ENCODE data around the gene RGS3.
A peak's percentile ranks its signal among the peaks of the same experiment; 100 is the strongest.

Gene RGS3

DNA sequence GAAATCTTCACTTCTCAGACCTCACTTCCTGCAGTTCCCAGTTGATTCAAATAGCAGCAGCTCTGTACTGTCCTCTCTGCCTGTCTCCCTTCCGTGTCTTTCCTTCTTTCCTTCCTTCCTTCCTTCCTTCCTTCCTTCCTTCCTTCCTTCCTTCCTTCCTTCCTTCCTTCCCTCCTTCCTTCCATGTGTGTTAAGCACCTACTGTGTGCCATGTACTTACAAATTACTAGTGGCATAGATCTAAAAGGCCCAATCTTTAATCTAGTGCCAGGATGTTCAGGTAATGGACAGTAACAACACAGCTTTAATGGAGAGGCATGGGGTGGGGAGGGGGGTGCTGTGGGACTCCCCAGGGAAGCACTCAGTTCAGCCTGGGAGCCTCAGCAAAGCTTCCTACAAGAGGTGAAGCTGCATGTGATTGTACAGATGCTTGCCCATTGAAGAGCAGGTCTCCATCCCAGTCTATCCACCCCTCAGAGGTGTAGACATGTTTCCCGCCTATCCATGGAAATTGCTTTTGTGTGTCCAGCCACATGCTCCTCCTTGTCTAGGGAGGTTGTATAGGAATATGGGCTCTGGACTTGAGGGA lies 106.0 kb downstream of the RGS3 start:
- no peak for DNase-seq (ENCODE audit: low read depth in 4 of 4, low spot score in 1 of 4)

DNA sequence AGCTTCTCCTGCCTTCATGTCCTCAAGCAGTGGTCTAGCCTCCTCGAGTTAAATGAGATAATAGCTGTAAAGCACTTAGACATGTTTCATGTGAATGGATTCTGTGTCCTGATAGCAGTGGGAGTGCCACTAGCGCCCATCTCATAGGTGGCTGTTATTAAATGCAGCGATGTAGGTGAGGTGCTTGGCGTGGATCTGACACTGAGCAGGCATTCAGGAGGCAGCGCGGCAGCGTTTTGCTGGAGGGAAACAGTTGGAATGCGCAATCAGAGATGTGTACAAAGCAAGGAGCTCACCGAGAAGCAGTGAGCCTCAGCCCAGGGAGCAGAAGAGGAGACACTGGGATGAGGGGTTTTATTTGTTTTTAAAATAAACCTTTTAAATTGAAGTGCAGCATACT lies 106.6 kb downstream of the RGS3 start:
- no peak for DNase-seq (ENCODE audit: low read depth in 4 of 4, low spot score in 1 of 4)

- DNase-seq (ENCODE audit: low read depth in 4 of 4, low spot score in 1 of 4): no peak
These were observed 107.5 kb downstream of the RGS3 start for GRCh38 chr9:113570749-113571711.

DNA sequence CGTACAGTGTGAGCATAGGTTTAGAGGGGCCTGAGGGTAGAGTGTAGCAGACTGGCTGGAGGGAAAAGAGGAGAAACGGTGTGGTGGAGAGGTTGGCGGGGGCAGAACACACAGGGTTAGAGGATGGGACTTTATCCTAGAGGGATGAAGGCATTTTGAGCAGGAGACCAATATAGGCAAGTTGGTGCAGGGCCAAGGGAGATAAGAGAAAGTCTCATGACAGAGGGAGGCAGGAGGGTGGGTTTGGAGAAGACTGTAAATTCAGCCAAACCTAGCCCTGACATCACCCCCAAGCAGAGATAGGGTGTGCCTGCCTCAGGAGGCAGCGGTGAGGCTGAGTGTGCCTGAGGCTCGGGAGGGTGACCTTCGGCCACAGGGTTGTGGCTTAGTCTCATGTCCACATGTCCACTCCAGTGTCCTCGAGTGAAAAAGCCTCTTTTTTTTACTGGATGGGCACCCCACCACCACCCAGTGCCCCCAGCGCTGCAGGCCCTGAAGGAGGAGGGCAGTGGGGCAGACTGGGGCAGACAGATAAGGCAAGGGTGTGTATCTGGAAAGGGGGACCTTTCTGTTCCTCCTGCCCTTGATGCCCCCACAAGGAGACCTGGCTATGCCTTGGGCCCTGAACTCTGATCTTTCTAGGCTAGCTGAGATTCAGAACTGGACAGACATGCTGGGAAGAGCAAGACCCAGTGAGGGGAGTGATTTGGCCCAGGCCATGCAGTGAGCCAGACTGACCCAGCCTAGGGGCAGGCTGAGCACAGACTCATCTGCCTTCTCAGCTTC lies 108.7 kb downstream of the RGS3 start:
- DNase-seq (ENCODE audit: low read depth in 4 of 4, low spot score in 1 of 4): no peak

DNA sequence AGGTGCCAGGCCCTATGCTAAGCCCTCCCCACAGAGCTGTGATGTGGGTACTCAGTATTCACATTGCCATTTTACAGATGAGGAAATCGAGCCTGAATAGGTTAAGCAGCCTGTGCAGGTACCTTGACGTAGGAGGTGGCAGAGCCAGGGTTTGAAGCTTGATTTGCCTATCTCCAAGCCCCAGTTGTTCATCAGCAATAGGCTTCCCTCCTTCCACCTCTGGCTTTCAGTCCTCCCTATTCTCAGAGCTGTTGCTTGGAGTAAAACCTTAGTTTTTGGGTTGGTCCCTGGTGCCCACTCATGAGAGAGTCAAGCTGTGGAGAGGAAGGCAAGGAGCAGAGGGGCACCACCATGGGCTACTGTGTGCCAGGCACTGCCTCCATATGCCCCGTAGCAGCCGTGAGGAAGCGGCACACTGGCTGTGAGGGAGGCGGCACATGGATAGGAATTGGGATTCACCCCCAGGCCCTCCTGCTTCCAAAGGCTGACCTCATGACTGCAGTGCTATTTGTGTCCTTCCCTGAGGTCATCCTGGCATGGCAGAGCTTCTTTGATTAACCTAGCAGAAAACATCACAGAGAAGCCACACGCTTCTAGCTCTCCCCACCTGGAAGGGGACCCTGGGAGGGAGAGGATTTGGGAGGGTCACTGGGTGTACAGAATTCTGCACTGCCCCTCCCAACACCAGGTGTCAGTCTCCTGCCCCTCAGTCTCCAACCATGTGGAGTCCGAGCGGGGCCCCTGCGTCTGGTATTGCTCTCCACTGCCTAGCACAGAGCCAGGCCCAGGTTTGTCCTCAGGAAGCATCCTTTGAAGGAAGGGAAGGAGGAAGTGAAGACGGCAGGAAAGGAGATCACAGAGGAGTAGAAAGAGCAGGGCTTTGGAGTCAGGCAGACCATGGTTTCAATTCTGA lies 109.8 kb downstream of the RGS3 start:
- no peak for DNase-seq (ENCODE audit: low read depth in 4 of 4, low spot score in 1 of 4)

DNA sequence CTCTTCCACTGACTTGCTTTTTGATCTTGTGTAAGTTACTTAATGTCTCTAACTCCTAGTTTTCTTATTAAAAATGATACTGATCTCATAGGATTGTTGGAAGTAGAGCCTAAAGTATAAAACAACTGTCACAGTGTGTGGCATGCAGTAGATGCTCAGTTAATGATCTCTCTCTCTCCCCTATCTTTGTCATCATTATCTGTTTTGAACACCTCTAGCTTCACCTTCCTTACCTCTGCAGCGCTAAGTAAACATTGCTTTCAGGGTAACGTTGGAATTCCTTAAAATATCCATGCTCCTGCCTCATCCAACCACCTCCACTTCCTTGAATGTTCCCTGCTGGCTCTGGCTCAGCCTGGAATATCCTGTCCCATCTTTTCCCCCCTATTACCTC lies 110.4 kb downstream of the RGS3 start:
- no peak for DNase-seq (ENCODE audit: low read depth in 4 of 4, low spot score in 1 of 4)

DNA sequence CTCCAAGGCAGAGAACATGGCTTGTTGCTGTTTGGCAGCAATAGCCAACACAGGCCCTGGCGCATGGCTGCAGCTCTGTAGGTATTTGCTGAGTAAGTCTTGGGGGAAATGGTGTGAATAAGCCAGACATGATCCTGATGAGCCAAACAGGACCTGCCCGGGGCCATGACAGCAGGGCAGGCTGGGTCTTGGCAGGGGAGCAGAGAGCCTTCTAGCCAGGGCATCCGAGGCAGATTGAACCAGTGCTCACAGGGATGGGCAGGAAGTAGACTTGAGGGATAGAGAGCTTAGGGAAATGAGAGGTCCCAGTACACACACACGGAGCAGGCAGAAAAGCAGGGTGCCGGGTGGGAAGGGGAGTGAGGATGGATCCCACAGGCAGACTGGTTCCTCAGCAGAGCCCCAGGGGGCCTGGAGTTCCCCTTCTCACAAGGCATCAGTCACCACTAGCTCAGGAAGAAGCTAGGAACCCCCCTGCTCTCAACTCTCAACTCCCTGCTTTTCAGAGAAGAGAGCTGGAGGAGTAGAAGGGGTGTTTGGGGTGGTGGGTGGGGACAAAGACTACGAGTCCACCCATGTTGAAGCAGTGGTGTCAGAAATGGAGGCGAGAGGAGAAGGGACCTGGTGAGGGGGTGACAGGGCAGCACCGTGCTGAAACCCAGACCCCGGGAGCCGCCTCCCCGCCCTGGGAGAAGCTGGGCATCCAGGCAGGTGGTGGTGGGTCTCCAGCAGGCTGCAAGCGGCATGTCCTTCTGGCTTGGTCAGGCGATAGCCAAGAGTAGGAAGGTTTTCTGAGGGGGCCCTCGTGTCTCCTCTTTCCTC lies 111.1 kb downstream of the RGS3 start:
- no peak for DNase-seq (ENCODE audit: low read depth in 4 of 4, low spot score in 1 of 4)

GRCh38 chr9:113577525-113578261 lies 114.2 kb downstream of the RGS3 start:
- DNase-seq (ENCODE audit: low read depth in 4 of 4, low spot score in 1 of 4): no peak

DNA sequence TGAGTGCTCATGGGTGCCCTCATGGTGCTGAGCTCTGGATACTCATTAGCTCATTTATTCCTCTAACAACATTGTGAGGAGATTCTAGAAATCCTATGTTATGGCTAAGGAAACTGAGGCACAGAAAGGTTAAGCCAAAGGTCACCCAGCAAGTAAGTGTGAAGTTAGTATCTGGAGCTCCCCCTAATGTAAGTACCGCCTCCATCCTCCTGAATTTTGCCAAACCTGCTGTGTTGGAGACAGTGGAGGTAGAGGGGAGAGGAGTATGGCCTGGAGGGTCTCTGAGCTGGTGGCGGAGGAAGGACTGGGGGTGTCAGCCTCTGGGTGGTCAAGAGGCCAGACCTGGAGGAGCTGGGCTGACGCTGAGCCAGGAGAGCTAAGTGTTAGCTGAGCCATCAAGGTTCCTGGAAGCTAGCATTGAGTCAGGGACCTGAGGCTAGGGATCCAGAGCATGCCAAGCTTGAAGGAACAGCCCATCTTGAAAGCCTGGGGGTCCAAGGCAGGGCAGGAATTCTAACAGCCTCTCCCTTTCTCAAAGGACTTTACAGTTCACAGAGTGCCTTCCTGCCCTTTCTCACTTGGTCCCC lies 114.8 kb downstream of the RGS3 start:
- no peak for DNase-seq (ENCODE audit: low read depth in 4 of 4, low spot score in 1 of 4)

- peak in 3 of 4 experiments; percentile 42 to 79 (median 62) for DNase-seq (ENCODE audit: low read depth in 4 of 4, low spot score in 1 of 4)
These were observed 115.4 kb downstream of the RGS3 start for GRCh38 chr9:113578882-113579282.

GRCh38 chr9:113579283-113580040 lies 115.9 kb downstream of the RGS3 start:
- DNase-seq (ENCODE audit: low read depth in 4 of 4, low spot score in 1 of 4): no peak

DNA sequence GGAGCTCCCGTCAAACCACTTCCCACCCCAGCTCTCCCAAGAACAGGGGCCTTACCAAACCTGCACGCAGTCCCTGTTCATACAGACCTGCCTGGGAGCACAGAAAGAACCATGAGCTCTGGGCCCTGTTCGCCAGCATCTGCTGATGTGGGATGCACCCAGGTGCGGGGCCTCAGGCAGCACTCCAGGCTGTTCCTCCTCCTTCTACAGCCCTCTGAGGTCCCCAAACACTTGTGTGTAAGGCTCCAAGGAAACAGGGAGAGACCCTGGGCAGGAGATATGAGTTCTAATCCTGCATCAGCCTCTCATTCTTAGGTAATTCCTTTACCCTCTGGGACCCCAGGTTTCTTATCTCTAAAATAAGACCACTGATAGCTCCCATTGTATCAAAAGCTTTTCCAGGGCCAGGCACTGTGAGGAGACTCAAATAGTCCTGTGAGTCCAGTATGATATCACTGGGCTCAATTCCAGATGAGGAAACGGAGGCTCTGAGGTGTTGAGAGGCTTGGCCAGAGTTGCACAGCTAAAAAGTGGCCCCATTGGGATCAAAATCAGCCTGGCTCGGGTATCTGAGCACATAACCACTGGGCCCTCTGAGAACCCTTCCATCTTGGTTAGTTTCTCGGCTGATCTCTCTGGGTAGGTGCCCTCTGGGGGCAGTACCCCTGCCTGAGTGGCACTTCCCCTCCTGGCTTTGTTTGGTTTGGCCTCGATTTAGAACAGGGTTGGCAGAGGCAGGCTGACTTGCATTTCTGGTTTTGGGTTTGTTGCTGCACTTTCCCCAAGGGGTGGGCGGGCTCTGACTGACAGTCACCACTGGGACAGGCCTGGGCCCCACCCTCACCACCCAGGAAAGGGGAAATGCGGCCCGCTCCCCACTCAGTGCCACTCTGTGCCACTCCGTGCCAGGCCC lies 116.8 kb downstream of the RGS3 start:
- peak; percentile 30 to 71 (median 46) for DNase-seq (ENCODE audit: low read depth in 4 of 4, low spot score in 1 of 4)

DNA sequence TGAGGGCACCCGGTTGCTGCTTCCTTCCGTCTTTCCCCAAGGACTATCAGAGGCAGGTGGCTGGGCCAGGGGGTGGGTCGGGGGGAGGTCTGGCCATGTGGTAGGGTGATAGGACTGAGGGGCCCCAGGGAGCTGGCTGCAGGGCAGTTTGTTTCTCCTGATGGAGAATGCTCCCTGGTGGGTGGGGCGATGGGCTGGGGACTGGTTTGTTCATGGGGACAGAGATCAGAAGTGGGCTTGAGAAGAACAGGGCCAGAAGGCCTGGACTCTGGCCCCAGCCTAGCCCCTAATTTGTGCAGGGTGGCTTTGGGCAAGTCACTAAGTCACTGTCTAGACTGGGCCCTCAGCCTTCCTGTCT lies 117.4 kb downstream of the RGS3 start:
- no peak for DNase-seq (ENCODE audit: low read depth in 4 of 4, low spot score in 1 of 4)

DNA sequence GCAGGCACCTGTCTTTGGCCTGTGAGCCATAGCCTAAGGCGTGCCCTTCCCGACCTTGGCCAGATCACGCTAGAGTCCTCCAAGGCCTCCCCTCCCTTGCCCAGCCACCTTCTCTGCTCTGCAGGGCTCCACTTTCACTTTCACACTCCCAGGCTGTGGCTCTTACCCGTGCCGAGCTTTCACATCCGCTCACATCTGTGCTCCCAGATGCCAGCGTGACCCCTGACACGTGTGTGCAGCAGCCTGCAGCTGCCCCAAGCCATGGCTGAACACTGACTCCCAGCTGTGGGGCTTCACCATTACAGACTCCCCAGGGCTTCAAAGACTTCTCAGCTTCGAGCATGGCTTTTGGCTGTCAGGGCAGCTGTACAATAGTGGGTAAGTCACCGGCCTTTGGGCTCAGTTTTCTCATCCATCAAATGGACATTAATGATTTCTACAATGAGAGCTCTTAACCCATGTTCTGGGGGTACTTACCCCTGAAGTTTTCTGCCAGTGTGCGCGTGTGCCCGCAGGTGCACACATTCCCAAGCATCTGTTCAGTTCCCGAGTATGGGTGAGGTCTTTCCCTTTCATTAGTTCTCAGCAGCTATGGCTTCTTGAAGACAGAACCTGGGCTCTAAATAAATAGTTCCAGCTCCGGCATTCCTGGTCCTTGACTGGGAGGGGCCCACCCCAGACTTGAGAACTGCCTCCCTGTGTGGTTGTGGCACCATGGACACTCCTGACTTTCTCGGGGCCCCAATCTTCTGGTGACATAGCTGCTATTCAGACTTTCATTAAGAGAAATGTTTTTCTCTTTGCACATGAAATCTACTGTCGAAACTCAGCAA lies 118.6 kb downstream of the RGS3 start:
- DNase-seq (ENCODE audit: low read depth in 4 of 4, low spot score in 1 of 4): peak in 3 of 4 experiments; percentile 35 to 71 (median 57)

GRCh38 chr9:113582698-113583200 lies 119.2 kb downstream of the RGS3 start:
- DNase-seq (ENCODE audit: low read depth in 4 of 4, low spot score in 1 of 4): no peak

All from stimulated activated CD4-positive, alpha-beta T cell treated with anti-CD3 and anti-CD28 coated beads, Interleukin-1b, Interleukin-23, amount 100 ng/mL, for 24 hours (primary cell).